Nephron (organoid): ENCODE results near the gene SNAPC2.
A peak's percentile ranks its signal among the peaks of the same experiment; 100 is the strongest.

Source experiments
- H3K27ac Mint-ChIP-seq, 3 experiments: 2 replicates each; pipeline ENCODE4 v1.8.0; 2020; ENCODE audit warnings: mixed read lengths in 3 of 3, mild to moderate bottlenecking in 2 of 3, moderate library complexity in 1 of 3
- H3K27me3 Mint-ChIP-seq: 2 replicates; pipeline ENCODE4 v1.8.0; 2021; ENCODE audit warnings: low read depth, mild to moderate bottlenecking, moderate library complexity, mixed read lengths
- H3K36me3 Mint-ChIP-seq: 2 replicates; pipeline ENCODE4 v1.8.0; 2020; ENCODE audit warnings: low read depth, mixed read lengths
- H3K4me1 Mint-ChIP-seq: 2 replicates; pipeline ENCODE4 v1.8.0; 2020; ENCODE audit warnings: mixed read lengths
- H3K4me3 Mint-ChIP-seq, 3 experiments: 2 replicates each; pipeline ENCODE4 v1.8.0; 2020; ENCODE audit warnings: mild to moderate bottlenecking in 3 of 3, mixed read lengths in 3 of 3, moderate library complexity in 2 of 3
- H3K9me3 Mint-ChIP-seq: 2 replicates; pipeline ENCODE4 v1.8.0; 2020; ENCODE audit warnings: mixed read lengths
- TF ChIP-seq, protein P1 (sequence below), 3 experiments: fragments of 200-600 bp; sonication (generic); IDR thresholded peaks; one replicate each; pipeline ENCODE4 v1.5.0; 2021; ENCODE audit warnings: antibody characterized with exemption in 3 of 3; ENCODE audit not compliant: unreplicated experiment in 3 of 3

SNAPC2 gene

DNA sequence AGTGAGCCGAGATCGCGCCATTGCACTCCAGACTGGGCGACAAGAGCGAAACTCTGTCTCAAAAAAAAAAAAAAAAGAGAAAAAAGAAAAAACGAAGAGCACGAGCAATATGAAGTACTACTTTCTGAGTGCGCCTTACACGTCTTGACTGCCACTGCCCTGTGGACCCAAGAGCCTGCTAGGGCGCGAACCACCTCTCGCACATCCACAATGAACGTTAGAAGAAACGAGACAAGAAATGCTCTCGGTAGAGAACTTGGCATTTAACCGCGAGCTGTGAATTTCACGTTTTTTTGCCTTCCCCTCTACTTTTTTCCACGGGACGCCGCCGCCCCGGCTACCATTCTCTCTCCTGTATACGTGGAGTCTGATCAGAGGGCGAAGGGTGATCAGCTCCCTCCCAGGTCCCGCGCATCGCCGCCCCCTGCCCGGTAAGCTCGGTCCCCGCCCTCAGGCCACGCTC, 22.9 kb downstream of the SNAPC2 start:
- TF ChIP-seq, protein P1, sequence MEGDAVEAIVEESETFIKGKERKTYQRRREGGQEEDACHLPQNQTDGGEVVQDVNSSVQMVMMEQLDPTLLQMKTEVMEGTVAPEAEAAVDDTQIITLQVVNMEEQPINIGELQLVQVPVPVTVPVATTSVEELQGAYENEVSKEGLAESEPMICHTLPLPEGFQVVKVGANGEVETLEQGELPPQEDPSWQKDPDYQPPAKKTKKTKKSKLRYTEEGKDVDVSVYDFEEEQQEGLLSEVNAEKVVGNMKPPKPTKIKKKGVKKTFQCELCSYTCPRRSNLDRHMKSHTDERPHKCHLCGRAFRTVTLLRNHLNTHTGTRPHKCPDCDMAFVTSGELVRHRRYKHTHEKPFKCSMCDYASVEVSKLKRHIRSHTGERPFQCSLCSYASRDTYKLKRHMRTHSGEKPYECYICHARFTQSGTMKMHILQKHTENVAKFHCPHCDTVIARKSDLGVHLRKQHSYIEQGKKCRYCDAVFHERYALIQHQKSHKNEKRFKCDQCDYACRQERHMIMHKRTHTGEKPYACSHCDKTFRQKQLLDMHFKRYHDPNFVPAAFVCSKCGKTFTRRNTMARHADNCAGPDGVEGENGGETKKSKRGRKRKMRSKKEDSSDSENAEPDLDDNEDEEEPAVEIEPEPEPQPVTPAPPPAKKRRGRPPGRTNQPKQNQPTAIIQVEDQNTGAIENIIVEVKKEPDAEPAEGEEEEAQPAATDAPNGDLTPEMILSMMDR (IDR thresholded peaks at IDR 0.05; ENCODE audit: unreplicated experiment in 3 of 3), result no peak
- peaks cover 7% of the 10 kb centered on the region for H3K4me1 Mint-ChIP-seq

DNA sequence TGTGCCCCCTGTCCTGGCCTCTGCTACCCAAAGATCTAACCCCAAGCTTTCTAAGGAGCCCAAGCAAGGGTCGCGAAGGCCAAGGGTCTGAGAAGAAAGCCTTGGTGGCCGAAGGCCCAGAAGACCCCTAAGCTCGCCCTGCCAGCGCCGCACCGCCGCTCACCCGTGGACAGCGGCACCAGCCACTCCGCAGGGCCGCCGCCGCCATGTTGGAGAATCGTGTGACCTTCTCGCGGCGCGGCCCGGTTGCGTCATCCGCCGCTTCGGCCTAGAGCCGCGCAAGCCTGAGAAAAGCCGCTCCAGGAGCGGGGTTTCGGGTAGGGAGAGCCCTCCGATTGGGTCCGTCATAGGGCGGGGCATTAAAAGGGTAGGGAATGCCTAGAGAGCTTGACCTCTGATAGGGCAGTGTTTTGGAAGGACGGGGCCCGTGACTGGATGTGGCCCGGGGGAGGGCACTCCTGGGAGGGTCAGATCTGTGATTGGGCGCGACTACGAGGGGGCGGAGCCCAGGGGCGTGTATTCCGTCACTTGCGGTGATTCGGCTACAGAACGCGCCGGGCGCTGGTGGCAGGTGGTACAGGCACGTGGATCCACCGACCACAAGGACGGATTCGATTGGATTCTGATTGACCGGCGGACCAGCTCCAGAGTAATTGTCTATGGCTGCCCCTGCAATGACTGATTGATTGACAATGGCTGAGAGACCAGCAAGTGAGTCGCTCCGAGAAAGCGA, 23.5 kb downstream of the SNAPC2 start, which contains the start of gene TIMM44:
TSS of gene TIMM44 (minus strand) at position 223 of the 733 bp plus-strand sequence. CDS start at position 208, 15 bp downstream.
- TF ChIP-seq, protein P1 (IDR thresholded peaks at IDR 0.05; ENCODE audit: unreplicated experiment in 3 of 3), result no peak
- Mint-ChIP-seq H3K27me3 (no peaks in the 10 kb centered on the region), H3K9me3 (no peaks in the 10 kb centered on the region), H3K36me3 (peaks cover 16% of the 10 kb centered on the region), H3K27ac (peak within 1 kb of the TSS; percentile 50 to 83 (median 75)), H3K4me3 (peak within 1 kb of the TSS; percentile 87 to 90 (median 88)), H3K4me1 (peaks cover 7% of the 10 kb centered on the region)

More for the DNA sequence above, 22.9 kb downstream of the SNAPC2 start:
- peak overlapping the region; percentile 87 to 90 (median 88) for H3K4me3 Mint-ChIP-seq
- H3K27me3 Mint-ChIP-seq, result no peaks in the 10 kb centered on the region
- H3K36me3 Mint-ChIP-seq, result peaks cover 17% of the 10 kb centered on the region
- H3K27ac Mint-ChIP-seq, result peak overlapping the region; percentile 50 to 83 (median 75)
- H3K9me3 Mint-ChIP-seq, result no peaks in the 10 kb centered on the region

DNA sequence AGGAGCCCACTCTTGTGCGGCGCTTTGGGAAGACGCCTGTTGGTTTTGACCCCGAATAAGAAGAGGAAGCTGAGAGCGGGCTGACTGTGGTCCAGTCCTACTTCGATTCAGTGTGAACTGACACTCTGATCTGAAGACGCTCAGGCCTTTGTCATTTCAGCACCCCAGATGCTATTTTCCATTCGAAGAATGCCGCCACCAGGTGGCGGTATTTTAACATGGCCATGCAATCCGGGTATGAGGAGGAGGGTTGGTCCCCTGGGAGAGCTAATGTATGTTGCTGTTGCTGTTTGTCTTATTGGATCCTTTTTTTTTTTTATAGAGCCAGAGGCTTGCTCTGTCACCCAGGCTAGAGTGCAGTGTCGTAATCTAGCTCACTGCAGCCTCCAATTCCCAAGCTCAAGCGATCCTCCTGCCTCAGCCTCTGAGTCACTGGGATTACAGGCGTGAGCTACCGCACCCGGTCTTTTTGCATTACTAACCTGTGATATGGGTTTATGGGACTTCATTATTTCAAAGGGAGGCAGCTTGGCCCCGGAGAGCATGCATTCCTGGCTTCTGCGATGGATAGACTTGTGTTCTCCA, 24.1 kb downstream of the SNAPC2 start:
- Mint-ChIP-seq H3K36me3 (peaks cover 10% of the 10 kb centered on the region), H3K9me3 (no peaks in the 10 kb centered on the region), H3K4me1 (peaks cover 7% of the 10 kb centered on the region), H3K27ac (peak overlapping the region; percentile 50 to 83 (median 75)), H3K4me3 (peak overlapping the region; percentile 87 to 90 (median 88)), H3K27me3 (no peaks in the 10 kb centered on the region)
- TF ChIP-seq, protein P1 (IDR thresholded peaks at IDR 0.05; ENCODE audit: unreplicated experiment in 3 of 3), result peak; percentile 92 to 95 (median 94)

- Mint-ChIP-seq H3K4me3 (no peak overlapping the region), H3K27me3 (no peaks in the 10 kb centered on the region), H3K4me1 (no peaks in the 10 kb centered on the region), H3K27ac (no peak overlapping the region), H3K9me3 (no peaks in the 10 kb centered on the region), H3K36me3 (no peaks in the 10 kb centered on the region)
- TF ChIP-seq, protein P1 (IDR thresholded peaks at IDR 0.05; ENCODE audit: unreplicated experiment in 3 of 3), result no peak
Measured at GRCh38 chr19:7947939-7948338, 27.8 kb downstream of the SNAPC2 start.

DNA sequence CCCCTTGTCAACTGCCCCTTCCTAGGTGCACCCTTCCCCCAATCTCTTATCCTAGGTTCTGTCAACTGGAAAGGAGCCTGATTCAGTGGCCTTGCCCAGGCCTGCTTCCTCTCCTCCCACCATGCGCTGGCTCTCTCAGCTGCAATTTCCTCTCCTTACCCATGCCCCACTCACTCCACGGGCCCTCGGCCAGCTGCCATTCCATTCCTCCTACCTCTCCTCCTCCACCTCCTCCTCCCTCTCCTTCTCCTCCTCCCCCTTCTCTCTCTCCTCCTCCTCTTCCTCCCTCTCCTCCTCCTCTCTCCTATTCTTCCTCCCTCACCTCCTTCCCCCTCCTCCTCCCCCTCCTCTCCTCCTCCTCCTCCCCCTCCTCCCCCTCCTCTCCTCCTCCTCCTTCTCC, 32.9 kb downstream of the SNAPC2 start:
- H3K36me3 Mint-ChIP-seq, result peaks cover 9% of the 10 kb centered on the region
- H3K27ac Mint-ChIP-seq, result no peak overlapping the region
- no peaks in the 10 kb centered on the region for H3K9me3 Mint-ChIP-seq
- no peak overlapping the region for H3K4me3 Mint-ChIP-seq
- H3K4me1 Mint-ChIP-seq, result no peaks in the 10 kb centered on the region
- TF ChIP-seq, protein P1 (IDR thresholded peaks at IDR 0.05; ENCODE audit: unreplicated experiment in 3 of 3), result no peak
- H3K27me3 Mint-ChIP-seq, result no peaks in the 10 kb centered on the region
